DMS79 treated with DMSO at 0.1 percent for 48 hours (cell line): Measurements from ENCODE around the gene LSP1.

ENCODE experiments used
- DNase-seq: peaks from one replicate; lab custom pipeline; 2025; lab: John Stamatoyannopoulos, UW

The LSP1 gene

GRCh38 chr11:1837171-1838076 is 15.5 kb upstream of the LSP1 start:
- DNase-seq, result no peak

GRCh38 chr11:1838077-1838425 is 14.8 kb upstream of the LSP1 start:
- DNase-seq, result no peak

GRCh38 chr11:1838426-1839144 is 14.3 kb upstream of the LSP1 start, which contains the start of gene TNNI2:
TSS of gene TNNI2 (plus strand) at chr11:1838981. CDS start at chr11:1839697, 716 bp downstream.
- DNase-seq, result no peak

- no peak for DNase-seq
Observed at GRCh38 chr11:1839204-1839923, 13.5 kb upstream of the LSP1 start.

- no peak for DNase-seq
Observed at GRCh38 chr11:1839924-1840779, 12.7 kb upstream of the LSP1 start.

- no peak for DNase-seq
Observed at GRCh38 chr11:1840780-1841480, 12.0 kb upstream of the LSP1 start.

GRCh38 chr11:1841511-1842148 is 11.3 kb upstream of the LSP1 start:
- no peak for DNase-seq

- DNase-seq, result no peak
Observed at GRCh38 chr11:1842149-1843097, 10.5 kb upstream of the LSP1 start.

- no peak for DNase-seq
Observed at GRCh38 chr11:1843098-1843473, 9.8 kb upstream of the LSP1 start.

GRCh38 chr11:1843796-1844195 is 9.1 kb upstream of the LSP1 start:
- no peak for DNase-seq

- no peak for DNase-seq
Observed at GRCh38 chr11:1844221-1845094, 8.4 kb upstream of the LSP1 start.

GRCh38 chr11:1845095-1845429 is 7.8 kb upstream of the LSP1 start:
- DNase-seq, result no peak

- no peak for DNase-seq
Observed at GRCh38 chr11:1845561-1846452, 7.1 kb upstream of the LSP1 start.

GRCh38 chr11:1846453-1846932 is 6.4 kb upstream of the LSP1 start:
- no peak for DNase-seq

GRCh38 chr11:1847006-1847735 is 5.7 kb upstream of the LSP1 start:
- DNase-seq, result no peak

- no peak for DNase-seq
Observed at GRCh38 chr11:1847926-1848639, 4.8 kb upstream of the LSP1 start.
